CD4-positive, CD25-positive, alpha-beta regulatory T cell (primary cell): ENCODE results near the gene GNPAT. TPM values are rescaled to one million over a fixed set of nuclear protein-coding genes. Genes with fewer than 3 reads are reported as not detected.

Source experiments
- ATAC-seq, 2 donors: fragments of 150-1000 bp; cut with Tn5 transposase; one replicate each; pipeline ENCODE4 v1.10.0; 2021; ENCODE audit warnings: low read depth in 2 of 2, moderate number of reproducible peaks in 2 of 2, moderate library complexity in 1 of 2
- DNase-seq, 3 donors: peaks; one replicate each; pipeline versions ENCODE4 v3.0.0 to v3.0.0-alpha.2; 2012 to 2022; ENCODE audit warnings: mixed read lengths in 1 of 3
- H3K27ac ChIP-seq: one replicate; pipeline ENCODE4 v1.7.0; 2013; ENCODE audit warnings: mild to moderate bottlenecking, low read length; ENCODE audit not compliant: insufficient read depth, poor library complexity, severe bottlenecking
- H3K27me3 ChIP-seq: one replicate; pipeline ENCODE4 v1.7.0; 2013; ENCODE audit warnings: low read length; ENCODE audit not compliant: control insufficient read depth, insufficient read depth
- H3K36me3 ChIP-seq: one replicate; pipeline ENCODE4 v1.7.0; 2013; ENCODE audit warnings: mild to moderate bottlenecking, low read length, moderate library complexity; ENCODE audit not compliant: control insufficient read depth, insufficient read depth
- H3K4me1 ChIP-seq: 2 replicates; pipeline ENCODE4 v1.7.0; 2013; ENCODE audit warnings: mild to moderate bottlenecking, low read length; ENCODE audit not compliant: insufficient read depth, control insufficient read depth, poor library complexity, severe bottlenecking
- H3K4me3 ChIP-seq: one replicate; pipeline ENCODE4 v1.7.0; 2013; ENCODE audit warnings: low read depth, mild to moderate bottlenecking, low read length, moderate library complexity
- H3K9me3 ChIP-seq, 2 experiments: 1 replicate in 1 of 2; 2 replicates in 1 of 2; pipeline ENCODE4 v1.7.0; 2013; ENCODE audit warnings: low read length in 2 of 2, mild to moderate bottlenecking in 1 of 2, moderate library complexity in 1 of 2; ENCODE audit not compliant: control insufficient read depth in 2 of 2
- H3K27ac Mint-ChIP-seq, 3 donors: one replicate each; pipeline ENCODE4 v1.8.0; 2020 to 2022; ENCODE audit warnings: mild to moderate bottlenecking in 3 of 3, mixed read lengths in 3 of 3, moderate library complexity in 2 of 3
- H3K27me3 Mint-ChIP-seq: one replicate; pipeline ENCODE4 v1.8.0; 2022; ENCODE audit warnings: mild to moderate bottlenecking, mixed read lengths
- H3K36me3 Mint-ChIP-seq: one replicate; pipeline ENCODE4 v1.8.0; 2020; ENCODE audit warnings: mixed read lengths
- H3K4me1 Mint-ChIP-seq, 4 donors: one replicate each; pipeline ENCODE4 v1.8.0; 2020 to 2022; ENCODE audit warnings: mixed read lengths in 4 of 4, mild to moderate bottlenecking in 1 of 4
- H3K4me3 Mint-ChIP-seq, 4 donors: one replicate each; pipeline ENCODE4 v1.8.0; 2020 to 2022; ENCODE audit warnings: mild to moderate bottlenecking in 4 of 4, mixed read lengths in 4 of 4, moderate library complexity in 3 of 4
- H3K9me3 Mint-ChIP-seq, 7 donors: one replicate each; pipeline ENCODE4 v1.8.0; 2020 to 2022; ENCODE audit warnings: mixed read lengths in 7 of 7, mild to moderate bottlenecking in 3 of 7, moderate library complexity in 2 of 7
- polyA plus RNA-seq, 4 donors: library from polyadenylated mRNA; unstranded; fragments of 300-500 nt; fragmentation: Illumina TruSeq; gene quantifications; one replicate each; pipeline ENCODE4 v1.2.3, GENCODE V29; 2021
- total RNA-seq: library from RNA; stranded (reverse); gene quantifications from one replicate; pipeline ENCODE4 v1.2.3, GENCODE V29; 2022

GNPAT gene
- total and polyA plus RNA-seq, 5 donors from 2014 or later: 23.1 to 46.8 (median 41.0) TPM

DNA sequence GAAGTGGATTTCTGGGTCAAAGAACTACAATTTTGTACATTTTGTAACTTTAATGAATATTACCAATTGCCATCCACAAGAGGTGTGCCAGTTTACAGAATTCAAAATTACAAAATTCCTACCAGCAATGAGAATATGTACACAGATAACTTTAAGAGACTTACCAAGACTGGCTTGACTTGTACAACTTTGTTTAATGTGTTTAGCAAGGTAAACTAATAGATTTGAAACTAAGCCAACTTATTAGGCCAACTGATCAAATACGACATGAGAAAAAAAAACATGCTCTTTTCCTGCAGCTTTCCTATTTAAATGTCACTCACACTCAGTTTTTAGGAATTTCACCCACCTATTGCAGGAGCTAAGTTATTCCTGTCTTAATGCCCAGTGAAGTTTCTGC is 85.2 kb downstream of the GNPAT start:
- no peak for DNase-seq
- Histone ChIP-seq H3K36me3 (no peaks in the 10 kb centered on the region), H3K27ac (no peak overlapping the region), H3K4me3 (no peak overlapping the region), H3K9me3 (no peaks in the 10 kb centered on the region), H3K27me3 (no peaks in the 10 kb centered on the region), H3K4me1 (no peaks in the 10 kb centered on the region)
- Mint-ChIP-seq H3K27ac (no peak overlapping the region), H3K4me3 (no peak overlapping the region), H3K4me1 (peaks cover 11 to 19% (median 14%) of the 10 kb centered on the region in 4 donors), H3K36me3 (peaks cover 6% of the 10 kb centered on the region), H3K9me3 (no peaks in the 10 kb centered on the region), H3K27me3 (no peaks in the 10 kb centered on the region)
- no peak for ATAC-seq

Other genes starting within 250 kb of the GNPAT start
- 1.1 TPM for gene FAM89A, start 201.0 kb upstream of the GNPAT start, total RNA-seq
- gene FAM89A, start 201.0 kb upstream of the GNPAT start, polyA plus RNA-seq: 1 to 10 TPM; 2.1 to 7.9 (median 5.7) TPM
- gene TRIM67, start 79.2 kb upstream of the GNPAT start, total RNA-seq: not detected
- gene TRIM67, start 79.2 kb upstream of the GNPAT start, polyA plus RNA-seq: not detected
- gene EXOC8, start 96.6 kb downstream of the GNPAT start, total RNA-seq: 46.1 TPM
- 1 to 10 TPM; 3.9 to 5.4 (median 4.1) TPM for gene EXOC8, start 96.6 kb downstream of the GNPAT start, polyA plus RNA-seq
- gene SPRTN, start 97.1 kb downstream of the GNPAT start, total RNA-seq: 31.3 TPM
- gene SPRTN, start 97.1 kb downstream of the GNPAT start, polyA plus RNA-seq: 10 to 100 TPM; 18.5 to 27.3 (median 23.1) TPM
- 18.4 TPM for gene EGLN1, start 181.1 kb downstream of the GNPAT start, total RNA-seq
- gene EGLN1, start 181.1 kb downstream of the GNPAT start, polyA plus RNA-seq: 10 to 100 TPM; 20.7 to 31.6 (median 24.2) TPM